Measurements from ENCODE around the gene RCAN2.

Gene RCAN2

GRCh38 chr6:46305236-46305635, 186.0 kb downstream of the RCAN2 start:
- TF ChIP-seq CTCF (IDR thresholded peaks at IDR 0.05; ENCODE audit: control insufficient read depth, extremely low read depth, insufficient read depth): no peak
- DNase-seq (ENCODE audit: low read depth): no peak
- no peak overlapping the region for H3K4me3 ChIP-seq (ENCODE audit: low read depth, low read length)

GRCh38 chr6:46302816-46303215, 188.4 kb downstream of the RCAN2 start:
- DNase-seq (ENCODE audit: low read depth): no peak
- no peak overlapping the region for H3K4me3 ChIP-seq (ENCODE audit: low read depth, low read length)
- no peak for TF ChIP-seq CTCF (IDR thresholded peaks at IDR 0.05; ENCODE audit: control insufficient read depth, extremely low read depth, insufficient read depth)

- TF ChIP-seq CTCF (IDR thresholded peaks at IDR 0.05; ENCODE audit: control insufficient read depth, extremely low read depth, insufficient read depth): no peak
- no peak for DNase-seq (ENCODE audit: low read depth)
- H3K4me3 ChIP-seq (ENCODE audit: low read depth, low read length): no peak overlapping the region
These were observed 189.1 kb downstream of the RCAN2 start for GRCh38 chr6:46302176-46302575.

GRCh38 chr6:46299253-46299652, 192.0 kb downstream of the RCAN2 start:
- no peak for TF ChIP-seq CTCF (IDR thresholded peaks at IDR 0.05; ENCODE audit: control insufficient read depth, extremely low read depth, insufficient read depth)
- no peak for DNase-seq (ENCODE audit: low read depth)
- H3K4me3 ChIP-seq (ENCODE audit: low read depth, low read length): no peak overlapping the region

GRCh38 chr6:46296586-46296985, 194.7 kb downstream of the RCAN2 start:
- no peak for TF ChIP-seq CTCF (IDR thresholded peaks at IDR 0.05; ENCODE audit: control insufficient read depth, extremely low read depth, insufficient read depth)
- DNase-seq (ENCODE audit: low read depth): no peak
- H3K4me3 ChIP-seq (ENCODE audit: low read depth, low read length): no peak overlapping the region

- TF ChIP-seq CTCF (IDR thresholded peaks at IDR 0.05; ENCODE audit: control insufficient read depth, extremely low read depth, insufficient read depth): no peak
- DNase-seq (ENCODE audit: low read depth): no peak
- no peak overlapping the region for H3K4me3 ChIP-seq (ENCODE audit: low read depth, low read length)
These were observed 197.5 kb downstream of the RCAN2 start for GRCh38 chr6:46293641-46294316.

- no peak for TF ChIP-seq CTCF (IDR thresholded peaks at IDR 0.05; ENCODE audit: control insufficient read depth, extremely low read depth, insufficient read depth)
- no peak for DNase-seq (ENCODE audit: low read depth)
- no peak overlapping the region for H3K4me3 ChIP-seq (ENCODE audit: low read depth, low read length)
These were observed 199.4 kb downstream of the RCAN2 start for GRCh38 chr6:46291880-46292279.
